ENCODE data around the gene SOST. TPM values are rescaled to one million over a fixed set of nuclear protein-coding genes. Genes with fewer than 3 reads are reported as not detected.

The SOST gene
- total and polyA plus RNA-seq, 2 experiments from 2014 or later, result not detected

- Histone ChIP-seq H4K20me1 (ENCODE audit: insufficient read depth) (no peaks in the 10 kb centered on the region), H3K9me2 (ENCODE audit: insufficient read depth) (no peaks in the 10 kb centered on the region), H3K9ac (no peak overlapping the region), H3F3A (ENCODE audit: insufficient read depth) (peaks cover 47% of the 10 kb centered on the region; the same call in 1 of the 2 replicates), H2AFZ (no peak overlapping the region), H3K27me3 (replicated peaks; ENCODE audit: insufficient read depth) (no peaks in the 10 kb centered on the region), H3K4me2 (ENCODE audit: unreplicated experiment) (no peak overlapping the region), H3K4me1 (ENCODE audit: insufficient read depth) (peaks cover 24% of the 10 kb centered on the region), H3K36me3 (ENCODE audit: low read depth) (no peaks in the 10 kb centered on the region), H3K79me2 (ENCODE audit: insufficient read depth) (no peaks in the 10 kb centered on the region), H3K27ac (no peak overlapping the region), H3K9me3 (ENCODE audit: low read depth) (no peaks in the 10 kb centered on the region), H3K4me3 (no peak overlapping the region)
- in situ Hi-C loops (cut with MboI), result no loop called here
- no peak for DNase-seq
- no peak for TF ChIP-seq EZH2phosphoT487 (IDR thresholded peaks at IDR 0.05; ENCODE audit: insufficient read depth, low read depth)
- TF ChIP-seq EZH2 (IDR thresholded peaks at IDR 0.05; ENCODE audit: insufficient read depth, poor library complexity, severe bottlenecking), result no peak
- 90 to 91% methylated on average over 8 of the region's 8 CpGs for WGBS, 2 experiments (ENCODE audit: low coverage in 1 of 2, low lambda C conversion rate in 2 of 2, missing lambda C conversion rate in 2 of 2)
These were observed 35.5 kb downstream of the SOST start for GRCh38 chr17:43722870-43723665.

GRCh38 chr17:43722269-43722619 lies 36.3 kb downstream of the SOST start:
- Histone ChIP-seq H3K4me2 (ENCODE audit: unreplicated experiment) (no peak overlapping the region), H3K4me1 (ENCODE audit: insufficient read depth) (peaks cover 24% of the 10 kb centered on the region), H4K20me1 (ENCODE audit: insufficient read depth) (no peaks in the 10 kb centered on the region), H3K9me2 (ENCODE audit: insufficient read depth) (no peaks in the 10 kb centered on the region), H3K36me3 (ENCODE audit: low read depth) (no peaks in the 10 kb centered on the region), H3K27me3 (replicated peaks; ENCODE audit: insufficient read depth) (no peaks in the 10 kb centered on the region), H3K4me3 (no peak overlapping the region), H3K79me2 (ENCODE audit: insufficient read depth) (no peaks in the 10 kb centered on the region), H3K9ac (no peak overlapping the region), H3F3A (ENCODE audit: insufficient read depth) (peaks cover 49% of the 10 kb centered on the region; the same call in 1 of the 2 replicates), H2AFZ (no peak overlapping the region), H3K9me3 (ENCODE audit: low read depth) (no peaks in the 10 kb centered on the region), H3K27ac (no peak overlapping the region)
- TF ChIP-seq EZH2phosphoT487 (IDR thresholded peaks at IDR 0.05; ENCODE audit: insufficient read depth, low read depth), result no peak
- TF ChIP-seq EZH2 (IDR thresholded peaks at IDR 0.05; ENCODE audit: insufficient read depth, poor library complexity, severe bottlenecking), result no peak
- no peak for DNase-seq
- in situ Hi-C loops (cut with MboI), result no loop called here
- WGBS, 2 experiments (ENCODE audit: low coverage in 1 of 2, low lambda C conversion rate in 2 of 2, missing lambda C conversion rate in 2 of 2), result 100% methylated on average over 3 of the region's 3 CpGs

- WGBS, 2 experiments (ENCODE audit: low coverage in 1 of 2, low lambda C conversion rate in 2 of 2, missing lambda C conversion rate in 2 of 2), result 80 to 85% methylated on average over 4 of the region's 4 CpGs
- Histone ChIP-seq H3K9ac (peak overlapping the region; percentile 83), H3K9me3 (ENCODE audit: low read depth) (no peaks in the 10 kb centered on the region), H3K9me2 (ENCODE audit: insufficient read depth) (no peaks in the 10 kb centered on the region), H2AFZ (peak overlapping the region; percentile 88; the same call in 1 of the 2 replicates), H3K27me3 (replicated peaks; ENCODE audit: insufficient read depth) (no peaks in the 10 kb centered on the region), H4K20me1 (ENCODE audit: insufficient read depth) (no peaks in the 10 kb centered on the region), H3K4me1 (ENCODE audit: insufficient read depth) (peaks cover 24% of the 10 kb centered on the region), H3K4me2 (ENCODE audit: unreplicated experiment) (peak overlapping the region; percentile 76), H3K4me3 (no peak overlapping the region), H3F3A (ENCODE audit: insufficient read depth) (peaks cover 49% of the 10 kb centered on the region; the same call in 1 of the 2 replicates), H3K79me2 (ENCODE audit: insufficient read depth) (no peaks in the 10 kb centered on the region), H3K27ac (peak overlapping the region; percentile 26), H3K36me3 (ENCODE audit: low read depth) (no peaks in the 10 kb centered on the region)
- peak; percentile 52 for DNase-seq
- TF ChIP-seq EZH2 (IDR thresholded peaks at IDR 0.05; ENCODE audit: insufficient read depth, poor library complexity, severe bottlenecking) (no peak), EZH2phosphoT487 (IDR thresholded peaks at IDR 0.05; ENCODE audit: insufficient read depth, low read depth) (no peak)
- in situ Hi-C loops (cut with MboI), result no loop called here
These were observed 36.9 kb downstream of the SOST start for GRCh38 chr17:43721537-43722268.

GRCh38 chr17:43720311-43721060 lies 38.1 kb downstream of the SOST start:
- no peaks in the 10 kb centered on the region for H3K36me3 ChIP-seq (ENCODE audit: low read depth)
- peak overlapping the region; percentile 83 for H3K9ac ChIP-seq
- peak; percentile 83 for DNase-seq
- WGBS, 2 experiments (ENCODE audit: low coverage in 1 of 2, low lambda C conversion rate in 2 of 2, missing lambda C conversion rate in 2 of 2), result 3 to 6% methylated on average over 45 to 62 of the region's 64 CpGs
- H2AFZ ChIP-seq, result peak overlapping the region; percentile 88
- H3K27ac ChIP-seq, result peak overlapping the region; percentile 38; the same call in 1 of the 2 replicates
- H3K4me2 ChIP-seq (ENCODE audit: unreplicated experiment), result peak overlapping the region; percentile 76
- no peaks in the 10 kb centered on the region for H3K9me3 ChIP-seq (ENCODE audit: low read depth)
- no peaks in the 10 kb centered on the region for H4K20me1 ChIP-seq (ENCODE audit: insufficient read depth)
- H3K4me1 ChIP-seq (ENCODE audit: insufficient read depth), result peaks cover 24% of the 10 kb centered on the region
- H3K27me3 ChIP-seq (replicated peaks; ENCODE audit: insufficient read depth), result no peaks in the 10 kb centered on the region
- no peak for TF ChIP-seq EZH2phosphoT487 (IDR thresholded peaks at IDR 0.05; ENCODE audit: insufficient read depth, low read depth)
- in situ Hi-C loops (cut with MboI), result no loop called here
- H3F3A ChIP-seq (ENCODE audit: insufficient read depth), result peaks cover 49% of the 10 kb centered on the region; the same call in 1 of the 2 replicates
- no peaks in the 10 kb centered on the region for H3K79me2 ChIP-seq (ENCODE audit: insufficient read depth)
- H3K9me2 ChIP-seq (ENCODE audit: insufficient read depth), result no peaks in the 10 kb centered on the region
- peak overlapping the region; percentile 67 for H3K4me3 ChIP-seq
